Ramos (cell line): Measurements from ENCODE around the gene MAMDC2.

Source experiments
- in situ Hi-C: fragments of 300-500 bp; cut with MboI; formaldehyde crosslinking; loops from one replicate; pipeline ENCODE4 v1.14.3; 2022; ENCODE audit warnings: low sequenced_read_pairs; ENCODE audit not compliant: unreplicated experiment

MAMDC2 gene

GRCh38 chr9:70127036-70127435, 83.4 kb downstream of the MAMDC2 start:
- in situ Hi-C loops: no loop called here

GRCh38 chr9:70127540-70128416, 84.1 kb downstream of the MAMDC2 start:
- in situ Hi-C loops: no loop called here

DNA sequence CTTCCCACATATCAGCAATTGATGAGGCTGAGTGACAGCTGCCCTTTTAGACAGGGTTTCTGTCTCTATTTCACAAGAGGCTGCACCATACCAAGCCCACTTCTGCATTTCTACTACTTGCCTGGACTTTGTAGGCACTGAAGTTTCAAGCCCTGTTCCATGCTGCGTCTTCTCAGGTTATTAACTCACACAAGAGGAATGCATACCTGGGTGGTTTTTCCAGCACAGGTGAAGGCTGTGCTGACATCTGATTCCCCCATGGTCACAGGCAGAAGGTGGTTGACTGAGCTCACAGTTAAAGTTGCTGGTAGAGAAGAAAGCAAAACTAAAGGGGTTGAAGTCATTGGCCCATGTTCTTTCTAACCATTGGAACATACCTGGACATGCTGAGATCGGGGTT, 86.6 kb downstream of the MAMDC2 start:
- in situ Hi-C loops: no loop called here

DNA sequence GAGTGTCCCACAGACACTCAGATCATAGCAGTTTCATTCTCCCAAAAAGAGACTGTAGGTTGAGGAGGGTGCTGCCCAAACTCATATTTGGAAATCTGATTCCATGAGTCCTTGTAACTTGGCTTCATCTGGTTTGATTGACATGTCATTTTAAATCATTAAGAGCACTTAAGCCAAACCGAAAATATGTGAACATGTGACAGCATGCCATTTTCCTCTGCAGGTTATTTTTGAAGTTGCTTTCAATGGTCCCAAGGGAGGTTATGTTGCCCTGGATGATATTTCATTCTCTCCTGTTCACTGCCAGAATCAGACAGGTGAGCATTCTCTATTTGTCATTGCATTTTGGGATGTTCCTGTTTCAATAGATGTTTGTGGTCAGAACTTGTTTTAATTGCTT, 87.6 kb downstream of the MAMDC2 start:
- in situ Hi-C loops: no loop called here

GRCh38 chr9:70133253-70134208, 89.9 kb downstream of the MAMDC2 start:
- in situ Hi-C loops: no loop called here

DNA sequence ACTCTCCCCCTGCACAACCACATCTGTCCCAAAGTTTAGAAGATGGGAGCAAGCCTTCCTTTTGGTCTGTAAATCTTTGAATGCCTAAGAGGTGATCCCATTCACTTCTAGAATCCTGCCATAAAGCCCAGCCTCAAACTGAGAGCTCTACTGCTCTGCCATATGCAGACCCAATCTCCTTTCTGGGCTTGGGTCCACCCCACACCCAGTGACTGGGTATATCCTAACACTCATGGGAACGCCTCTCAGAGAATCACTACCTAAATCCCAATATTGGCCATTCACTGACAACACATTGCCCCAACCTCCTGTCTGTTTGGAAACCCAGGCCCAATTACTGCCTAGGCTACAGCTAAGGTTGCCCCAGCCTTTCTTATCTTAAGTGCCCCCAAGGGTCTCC, 90.7 kb downstream of the MAMDC2 start:
- in situ Hi-C loops: no loop called here

DNA sequence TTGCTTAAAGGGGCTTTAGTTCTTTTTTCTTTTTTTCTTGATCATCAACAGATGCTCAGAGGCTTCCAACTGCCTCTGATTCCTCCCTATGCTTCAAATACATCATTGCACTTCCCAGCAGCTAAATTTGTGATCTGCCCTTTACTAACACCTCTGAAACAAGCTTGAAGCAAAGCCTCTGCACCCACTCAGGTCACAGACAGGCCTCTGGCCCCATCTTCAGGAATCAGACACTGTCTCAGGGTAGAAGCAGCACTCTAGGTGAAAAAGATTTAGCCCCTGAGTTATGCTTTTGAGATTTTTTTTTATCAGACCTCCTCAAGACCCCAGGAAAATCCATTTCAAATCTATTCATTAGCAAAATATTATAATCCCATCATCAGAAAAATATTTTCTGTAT, 91.5 kb downstream of the MAMDC2 start:
- in situ Hi-C loops: no loop called here

DNA sequence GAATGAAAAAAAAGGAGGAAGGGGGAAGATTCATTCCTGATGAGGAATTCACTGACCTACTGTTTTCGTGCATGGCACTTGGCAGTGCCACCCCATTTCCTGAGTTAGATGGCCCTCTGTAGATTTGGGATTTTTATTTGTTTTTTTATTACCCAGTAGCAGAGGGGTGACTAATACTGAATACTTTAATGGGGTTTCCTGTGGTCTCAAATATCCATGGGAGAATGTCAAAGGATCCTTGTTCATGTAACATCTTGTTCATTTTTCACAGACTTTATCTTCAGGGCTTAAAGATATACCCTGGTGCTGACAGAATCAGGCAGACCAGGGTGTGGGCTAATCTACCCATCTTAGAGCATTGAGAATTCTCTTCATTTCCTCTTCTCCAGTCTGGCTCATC, 93.0 kb downstream of the MAMDC2 start:
- in situ Hi-C loops: no loop called here

DNA sequence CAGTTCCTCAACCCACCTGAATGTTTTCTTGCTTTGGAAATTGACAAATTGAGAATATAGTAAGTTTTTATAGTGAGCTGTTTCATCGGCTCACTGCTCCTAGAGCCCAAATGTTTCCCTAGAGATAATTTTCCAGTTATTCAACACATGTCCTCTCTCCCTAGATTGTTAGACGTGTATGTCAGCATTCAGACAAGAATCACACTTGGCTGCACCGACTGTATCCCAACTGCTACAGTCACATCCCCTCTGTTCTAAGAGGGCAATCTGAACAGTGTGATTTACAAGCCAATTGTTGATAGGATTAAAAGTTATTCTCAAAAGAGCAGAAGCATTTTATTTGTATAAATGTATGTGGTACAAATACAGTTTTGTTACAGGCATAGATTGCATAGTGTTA, 93.9 kb downstream of the MAMDC2 start:
- in situ Hi-C loops: no loop called here

DNA sequence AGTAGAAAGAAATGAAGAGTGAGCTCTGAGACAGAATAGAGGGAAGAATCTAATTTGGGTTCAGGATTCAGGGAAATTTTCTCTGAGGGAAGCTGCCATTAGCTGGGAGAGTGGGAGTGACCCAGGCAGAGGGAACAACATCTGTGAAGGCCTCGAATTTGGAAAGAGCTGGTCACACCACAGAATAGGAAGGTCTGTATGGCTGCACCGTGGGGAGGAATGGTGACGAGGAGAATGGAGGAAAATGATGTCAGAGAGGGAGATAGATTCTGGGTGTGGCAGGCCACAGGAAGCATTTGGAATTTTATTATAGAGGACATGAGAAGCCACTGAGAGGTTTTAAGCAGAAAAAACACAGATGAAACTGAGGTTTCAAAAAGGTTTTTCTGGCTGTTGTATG, 98.5 kb downstream of the MAMDC2 start:
- in situ Hi-C loops: no loop called here

DNA sequence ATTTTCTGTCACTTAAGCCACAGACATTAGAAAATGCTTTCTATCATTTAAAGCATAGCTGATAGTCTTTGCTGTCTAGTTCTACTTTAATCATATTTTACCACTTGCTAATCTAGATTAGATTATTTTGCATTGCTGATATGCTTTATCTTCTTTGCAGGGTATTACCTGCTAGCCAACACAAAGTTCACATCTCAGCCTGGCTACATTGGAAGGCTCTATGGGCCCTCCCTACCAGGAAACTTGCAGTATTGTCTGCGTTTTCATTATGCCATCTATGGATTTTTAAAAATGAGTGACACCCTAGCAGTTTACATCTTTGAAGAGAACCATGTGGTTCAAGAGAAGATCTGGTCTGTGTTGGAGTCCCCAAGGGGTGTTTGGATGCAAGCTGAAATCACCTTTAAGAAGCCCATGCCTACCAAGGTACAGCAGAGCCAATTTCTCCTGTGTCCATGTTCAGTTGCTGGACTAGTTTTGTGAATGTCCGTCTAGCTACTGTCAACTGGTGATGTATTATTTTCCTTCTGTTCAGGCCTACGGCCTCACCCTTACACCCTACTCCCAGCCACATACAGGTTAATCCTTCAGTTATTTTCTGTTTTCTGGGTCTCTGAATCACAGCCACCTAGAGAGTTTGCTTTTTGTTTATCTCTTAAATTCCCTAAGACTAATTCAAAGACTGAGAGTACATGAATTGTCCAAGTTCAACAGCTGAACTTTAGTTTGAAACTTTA, 99.9 kb downstream of the MAMDC2 start:
- in situ Hi-C loops: no loop called here

- in situ Hi-C loops: no loop called here
These were observed 100.5 kb downstream of the MAMDC2 start for GRCh38 chr9:70144131-70144503.

DNA sequence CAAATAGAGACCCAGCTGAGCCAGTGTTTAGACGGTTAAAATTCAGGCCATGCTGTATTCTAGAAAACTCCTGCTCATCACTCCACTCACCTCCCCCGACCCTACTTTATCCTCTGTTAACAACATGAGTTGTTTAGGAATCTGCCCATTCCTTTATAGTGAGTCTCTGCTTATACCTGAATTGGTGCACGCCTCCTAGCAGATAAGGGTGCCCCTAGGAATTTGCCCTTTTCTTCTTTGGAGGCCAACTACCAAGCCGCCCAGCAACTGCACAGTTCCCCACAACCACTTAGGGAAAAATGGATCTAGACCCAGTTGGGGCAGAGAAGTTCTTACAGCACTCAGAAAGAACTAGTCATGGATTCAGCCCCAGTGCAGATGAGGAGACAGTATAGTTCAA, 102.3 kb downstream of the MAMDC2 start:
- in situ Hi-C loops: no loop called here

DNA sequence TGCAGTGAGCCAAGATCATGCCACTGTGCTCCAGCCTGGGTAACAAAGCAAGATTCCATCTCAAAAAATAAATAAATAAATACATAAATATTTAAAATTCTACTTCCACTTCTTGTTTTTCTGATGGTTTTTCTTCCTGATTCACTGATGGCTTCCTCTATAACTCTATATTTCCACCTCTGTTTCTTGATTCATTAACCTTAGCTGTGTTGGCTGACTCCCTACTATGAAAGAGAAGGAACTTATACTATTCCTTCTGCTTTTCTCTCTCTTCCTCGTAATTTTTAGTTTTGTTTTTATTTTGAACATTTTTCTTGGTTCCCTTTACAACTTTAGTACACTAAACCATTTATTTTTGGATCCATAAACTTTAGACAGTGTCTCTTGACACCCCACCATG, 103.5 kb downstream of the MAMDC2 start:
- in situ Hi-C loops: no loop called here

DNA sequence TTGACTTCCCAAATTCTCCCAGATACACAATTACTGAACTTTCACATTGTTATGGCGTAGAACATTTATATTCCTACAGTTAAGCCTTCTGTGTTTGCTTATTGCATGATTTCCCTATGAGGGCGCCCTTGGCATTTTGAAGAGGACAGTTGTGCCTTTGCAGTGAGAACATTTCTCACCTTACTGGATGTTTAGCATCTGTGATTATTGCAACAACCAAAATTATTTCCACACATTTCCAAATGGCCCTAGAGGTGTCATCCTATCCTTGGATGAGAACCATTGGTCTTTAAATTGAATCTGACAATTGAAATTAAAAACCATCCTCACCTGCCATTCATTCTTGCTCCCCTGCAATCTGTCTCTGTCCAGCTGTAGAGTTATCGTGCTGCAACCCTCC, 104.0 kb downstream of the MAMDC2 start:
- in situ Hi-C loops: no loop called here

- in situ Hi-C loops: no loop called here
These were observed 108.7 kb downstream of the MAMDC2 start for GRCh38 chr9:70152350-70152749.

- in situ Hi-C loops: no loop called here
These were observed 113.1 kb downstream of the MAMDC2 start for GRCh38 chr9:70156729-70157128.

- in situ Hi-C loops: no loop called here
These were observed 116.0 kb downstream of the MAMDC2 start for GRCh38 chr9:70159630-70160029.

DNA sequence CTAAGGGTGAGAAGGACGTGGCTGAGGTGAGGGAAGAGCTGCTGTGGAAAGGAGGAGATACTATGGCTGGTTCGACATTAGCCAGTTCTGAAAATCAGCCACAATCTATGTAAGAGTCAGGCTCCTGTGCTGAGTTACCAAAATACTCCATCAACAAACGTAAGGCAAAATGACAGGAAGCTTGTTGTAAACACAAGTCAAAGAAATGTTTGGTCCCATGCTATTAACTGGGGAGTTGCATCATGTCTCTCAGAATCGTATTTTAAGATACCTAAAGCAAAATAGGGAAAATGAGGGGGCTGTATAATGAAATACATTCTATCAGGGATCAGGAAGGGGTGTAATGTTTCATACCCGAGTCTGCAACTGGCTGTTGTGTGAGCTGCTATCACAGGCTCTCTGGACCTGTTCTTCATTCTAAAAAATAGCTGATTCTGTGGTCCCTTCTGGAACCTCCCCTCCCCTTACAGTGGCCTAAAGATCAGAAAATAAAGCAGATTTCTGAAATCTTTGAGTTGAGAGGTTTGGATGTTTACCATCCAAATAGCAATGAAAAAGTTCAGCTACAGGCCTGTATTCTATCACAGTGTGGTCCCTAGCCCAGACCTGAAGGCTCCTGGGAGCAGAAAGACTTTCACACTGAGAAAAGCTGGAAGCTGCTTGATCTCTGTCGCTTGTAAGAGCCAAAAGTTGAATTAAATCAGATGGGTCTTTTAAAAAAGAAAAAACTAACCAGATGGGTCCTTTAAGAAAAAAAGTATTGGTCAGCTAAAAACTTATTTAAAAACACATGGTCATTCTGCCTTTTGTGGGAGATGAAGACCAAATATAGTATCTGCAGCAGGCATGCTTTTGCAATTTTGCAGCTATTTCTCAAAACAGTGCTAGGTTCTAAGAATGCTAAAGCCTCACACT, 117.3 kb downstream of the MAMDC2 start:
- in situ Hi-C loops: no loop called here
